ENCODE data around the gene TNIK. TPM values are rescaled to one million over a fixed set of nuclear protein-coding genes. Genes with fewer than 3 reads are reported as not detected.
"Not testable (repeated sequence)": the region's sequence is repeated elsewhere in the genome, so short reads cannot be mapped to it uniquely, and the experiment has no call there.

TNIK gene
- total RNA-seq, 1 donor from 2014 or later, result 75.4 TPM

DNA sequence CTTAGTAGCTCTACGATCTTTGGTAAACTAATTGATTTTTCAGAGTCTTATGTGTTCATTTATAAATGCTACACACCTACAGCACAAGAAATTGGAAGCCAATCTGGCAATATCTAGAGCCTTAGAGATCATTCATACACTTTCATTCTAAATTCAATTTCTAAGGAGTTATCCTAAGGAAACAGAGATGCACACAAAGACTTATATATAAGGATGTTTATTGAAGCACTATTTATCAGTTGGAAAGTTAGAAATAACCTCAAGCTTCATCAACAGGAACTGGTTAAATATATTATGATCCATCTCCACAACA is 12.7 kb downstream of the TNIK start:
- FAIRE-seq, result not testable (repeated sequence)

DNA sequence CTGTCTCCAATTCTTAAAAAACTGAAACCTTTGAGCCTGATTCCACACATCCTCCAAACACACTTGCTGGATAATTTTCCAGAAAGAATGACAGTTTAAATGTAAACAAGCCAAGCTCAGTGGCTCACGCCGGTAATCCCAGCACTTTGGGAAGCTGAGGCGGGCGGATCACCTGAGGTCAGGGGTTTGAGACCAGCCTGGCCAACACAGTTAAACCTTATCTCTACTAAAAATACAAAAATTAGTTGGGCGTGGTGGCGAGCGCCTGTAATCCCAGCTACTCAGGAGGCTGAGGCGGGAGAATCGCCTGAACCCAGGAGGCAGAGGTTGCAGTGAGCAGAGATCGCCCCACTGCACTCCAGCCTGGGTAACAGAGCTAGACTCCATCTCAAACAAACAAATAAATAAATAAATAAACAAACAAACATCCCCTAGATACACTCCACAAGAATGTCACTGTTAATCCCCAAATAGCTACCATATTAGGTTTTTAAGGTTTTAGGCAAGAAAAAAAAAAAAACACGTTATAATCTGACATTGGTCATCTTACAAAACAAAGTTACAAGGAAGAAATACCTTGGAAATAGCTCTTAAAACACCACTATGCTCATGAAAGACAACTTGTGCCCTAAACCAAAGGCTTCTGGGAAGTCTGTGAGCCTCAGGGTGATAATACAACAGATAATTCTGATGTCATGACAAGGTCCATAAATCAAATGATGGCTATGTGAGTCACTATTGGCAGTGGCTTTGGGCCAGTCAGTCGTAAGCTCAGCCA is 13.2 kb downstream of the TNIK start:
- DNase-seq (ENCODE audit: low spot score in 2 of 2), result no peak
- no peak for FAIRE-seq

More for the DNA sequence above, 12.7 kb downstream of the TNIK start:
- DNase-seq (ENCODE audit: low spot score in 2 of 2), result not testable (repeated sequence)

DNA sequence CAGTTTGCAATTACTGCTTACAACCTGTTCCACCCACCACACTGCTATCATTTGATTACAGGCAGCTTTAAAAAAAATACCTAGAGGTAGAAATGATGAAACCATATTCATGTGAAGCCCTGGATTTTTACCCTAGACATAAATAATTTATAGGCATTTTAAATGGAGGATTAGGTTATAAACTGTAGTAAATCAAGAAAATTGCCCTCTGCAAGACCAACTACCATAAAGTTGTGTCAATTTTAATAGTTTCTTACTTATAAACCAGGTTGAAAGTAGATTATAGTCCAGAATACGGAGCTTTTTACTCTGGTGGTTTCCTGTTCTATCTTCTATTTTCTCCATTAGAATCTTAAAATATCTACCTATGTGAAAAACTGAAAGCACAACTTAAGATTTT is 13.9 kb downstream of the TNIK start:
- FAIRE-seq (no peak), DNase-seq (ENCODE audit: low spot score in 2 of 2) (no peak)

DNA sequence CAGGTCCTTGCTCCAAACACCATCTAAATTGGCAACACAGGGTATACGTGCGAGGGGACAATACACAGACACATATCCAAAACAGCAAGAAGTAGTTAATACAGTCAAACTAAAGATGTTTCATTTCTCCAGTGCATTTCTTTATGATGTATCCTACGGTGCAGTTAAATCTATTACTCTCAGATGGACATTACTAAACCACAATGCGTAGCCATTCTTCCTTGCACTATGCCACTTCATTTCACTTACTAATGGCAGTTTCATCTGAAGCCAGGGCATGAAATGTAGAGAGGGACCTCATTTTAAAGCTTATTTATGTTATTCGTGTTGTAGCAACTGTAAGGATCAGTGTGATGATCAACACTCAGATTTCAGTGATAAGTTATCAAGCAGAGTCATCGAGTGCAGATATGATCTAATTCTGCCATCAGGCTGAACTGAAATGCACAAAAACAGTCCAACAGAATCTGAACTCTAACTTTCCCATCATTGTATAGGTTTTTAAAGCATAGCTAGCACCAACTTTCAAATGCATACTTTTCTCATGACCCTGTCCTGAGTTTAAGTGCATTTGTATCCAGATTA is 14.5 kb downstream of the TNIK start:
- no peak for FAIRE-seq
- DNase-seq (ENCODE audit: low spot score in 2 of 2), result no peak

DNA sequence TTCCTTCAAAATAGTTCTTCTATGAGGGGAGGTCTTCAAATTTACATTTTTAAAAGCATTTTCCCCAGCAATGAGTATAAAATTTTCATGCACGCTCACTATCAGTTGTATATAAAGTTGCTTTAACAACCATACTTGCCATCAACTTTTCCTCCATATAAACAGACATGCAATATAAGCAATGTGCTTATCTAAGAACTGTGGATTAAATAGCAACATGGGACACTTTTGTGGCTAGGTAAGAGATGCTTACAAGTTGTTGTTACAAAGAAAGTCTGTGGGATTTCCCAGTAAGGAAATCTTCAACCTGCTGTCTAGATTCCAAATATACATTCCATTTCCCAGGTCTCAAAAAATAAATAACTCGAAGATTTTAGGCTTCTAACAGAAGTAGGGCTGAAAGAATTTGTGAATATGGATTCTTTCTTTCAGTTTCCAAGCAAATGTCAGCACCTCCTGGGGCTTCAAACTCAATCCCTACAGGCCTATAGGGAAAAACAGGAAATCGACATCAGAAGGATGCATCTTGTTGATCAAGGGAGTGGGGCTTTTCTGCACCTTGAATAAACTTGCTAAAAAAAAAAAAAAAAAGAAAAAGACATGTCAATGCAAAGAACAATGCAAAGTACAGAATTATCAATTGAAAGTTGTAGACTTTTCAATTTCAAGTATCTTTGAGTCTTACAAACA is 16.1 kb downstream of the TNIK start:
- FAIRE-seq (no peak), DNase-seq (ENCODE audit: low spot score in 2 of 2) (no peak)

DNA sequence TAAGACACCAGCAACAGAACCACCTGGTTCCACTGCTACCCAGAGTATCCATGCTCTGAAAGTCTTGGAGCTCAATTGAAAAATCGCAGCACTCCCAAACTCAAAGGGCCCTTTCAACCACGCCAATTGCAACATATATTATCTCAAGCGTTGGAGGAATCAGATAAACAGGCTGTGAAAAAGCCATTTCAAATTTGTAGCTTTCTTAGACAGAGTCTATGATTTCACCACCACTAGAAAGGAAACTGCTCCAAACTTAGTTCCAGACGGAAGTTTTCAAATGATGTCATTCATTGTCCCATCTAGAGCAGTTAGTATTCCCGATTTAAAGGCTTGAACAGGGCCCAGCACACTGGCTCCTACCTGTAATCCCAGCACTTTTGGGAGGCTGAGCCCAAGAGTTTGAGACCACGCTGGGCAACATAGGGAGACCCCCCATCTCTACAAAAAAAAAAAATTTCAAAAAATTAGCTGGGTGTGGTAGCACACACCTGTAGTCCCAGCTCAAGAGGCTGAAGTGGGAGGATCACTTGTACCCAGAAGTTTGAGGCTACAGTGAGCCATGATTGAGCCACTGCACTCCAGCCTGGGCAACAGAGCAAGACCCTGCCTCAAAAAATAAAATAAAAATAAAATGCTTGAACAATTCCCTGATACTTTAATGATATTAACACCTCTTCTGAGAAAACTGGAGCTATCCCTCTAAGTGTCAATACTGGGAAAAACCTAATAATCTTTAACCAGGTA is 16.8 kb downstream of the TNIK start:
- FAIRE-seq (no peak), DNase-seq (ENCODE audit: low spot score in 2 of 2) (no peak)

DNA sequence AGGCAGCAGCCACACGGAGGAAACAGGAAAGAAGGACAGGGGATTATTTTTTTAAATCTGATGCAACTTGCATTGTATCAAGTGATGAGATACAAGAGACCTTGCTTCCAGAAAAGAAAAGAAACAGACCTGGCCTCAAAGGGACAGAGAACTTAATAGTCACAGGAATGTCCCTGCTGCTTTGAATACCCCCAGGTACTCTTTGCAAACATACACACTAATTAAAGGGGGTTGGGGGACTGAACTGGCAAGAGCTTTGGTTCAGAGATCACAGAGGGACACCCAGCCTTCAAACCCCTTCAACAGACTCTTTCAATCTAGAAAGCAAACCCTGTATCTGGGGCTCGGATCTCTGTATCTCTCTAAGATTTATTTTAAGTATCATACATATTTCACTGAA is 18.0 kb downstream of the TNIK start:
- no peak for FAIRE-seq
- DNase-seq (ENCODE audit: low spot score in 2 of 2), result no peak

DNA sequence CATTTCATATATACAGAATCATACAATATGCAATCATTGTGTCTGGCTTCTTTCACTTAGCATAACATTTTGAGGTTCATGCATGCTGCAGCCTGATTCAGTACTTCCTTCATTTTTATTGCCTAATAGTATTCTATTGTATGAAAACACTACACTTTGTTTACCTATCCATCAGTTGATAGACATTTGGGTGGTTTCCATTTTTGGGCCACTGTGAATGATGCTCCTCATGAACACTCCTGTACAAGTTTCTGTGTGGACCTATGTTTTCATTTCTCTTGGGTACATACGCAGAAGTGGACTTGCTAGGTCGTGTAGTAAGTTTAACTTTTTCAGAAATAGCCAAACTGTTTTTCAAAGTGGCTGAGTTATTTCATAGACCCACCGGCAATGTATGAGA is 18.8 kb downstream of the TNIK start:
- FAIRE-seq, result no peak
- DNase-seq (ENCODE audit: low spot score in 2 of 2), result no peak

DNA sequence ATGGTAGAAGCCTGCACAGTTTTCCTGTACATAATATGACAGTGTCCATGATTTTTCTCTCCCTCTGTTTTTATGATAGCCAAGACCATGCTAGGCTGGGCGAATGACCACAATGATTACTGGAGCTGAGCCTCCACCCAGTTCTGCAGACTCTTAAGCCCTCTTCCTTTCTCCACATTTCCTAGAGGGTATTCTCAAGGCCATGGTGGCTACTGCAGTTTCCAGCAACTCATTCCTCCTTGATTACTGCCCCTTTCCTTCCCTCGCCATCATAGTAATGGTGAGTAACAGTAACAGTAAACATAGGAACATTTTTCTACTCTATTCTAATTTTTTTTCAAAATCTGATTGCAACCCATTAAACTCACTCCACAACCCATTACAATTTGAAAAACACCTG is 20.2 kb downstream of the TNIK start:
- FAIRE-seq, result no peak

DNA sequence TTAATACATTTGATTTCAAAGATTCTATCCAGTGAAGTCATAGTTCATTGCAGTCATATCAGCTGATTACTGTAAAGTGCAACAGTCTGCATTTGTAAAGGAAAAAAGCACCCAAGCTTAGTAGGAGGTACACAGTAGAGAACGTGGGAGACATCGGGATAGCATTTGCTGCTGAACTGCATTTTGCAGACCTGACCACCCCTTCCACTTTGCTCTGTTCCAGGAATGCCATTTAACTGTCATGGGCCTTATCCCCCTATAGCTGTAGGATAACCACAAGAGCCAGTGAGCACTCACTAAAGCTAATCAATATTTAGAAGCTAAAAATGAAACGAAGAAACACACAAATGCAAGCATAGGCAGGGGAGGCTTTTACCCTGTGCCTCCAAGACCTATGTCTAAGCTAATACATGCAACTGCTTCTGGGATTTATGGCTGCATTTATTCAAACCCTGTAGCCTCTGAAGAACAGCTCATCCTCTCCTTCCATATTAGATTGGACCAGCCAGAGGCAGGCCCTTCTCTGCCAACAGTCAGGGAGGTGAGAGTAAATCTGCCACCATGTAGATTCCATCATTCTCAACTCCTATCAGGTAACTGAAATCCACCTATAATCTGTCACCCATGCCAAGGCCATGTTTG is 23.0 kb downstream of the TNIK start:
- no peak for DNase-seq (ENCODE audit: low spot score in 2 of 2)
- no peak for FAIRE-seq

More for the DNA sequence above, 20.2 kb downstream of the TNIK start:
- no peak for DNase-seq (ENCODE audit: low spot score in 2 of 2)

DNA sequence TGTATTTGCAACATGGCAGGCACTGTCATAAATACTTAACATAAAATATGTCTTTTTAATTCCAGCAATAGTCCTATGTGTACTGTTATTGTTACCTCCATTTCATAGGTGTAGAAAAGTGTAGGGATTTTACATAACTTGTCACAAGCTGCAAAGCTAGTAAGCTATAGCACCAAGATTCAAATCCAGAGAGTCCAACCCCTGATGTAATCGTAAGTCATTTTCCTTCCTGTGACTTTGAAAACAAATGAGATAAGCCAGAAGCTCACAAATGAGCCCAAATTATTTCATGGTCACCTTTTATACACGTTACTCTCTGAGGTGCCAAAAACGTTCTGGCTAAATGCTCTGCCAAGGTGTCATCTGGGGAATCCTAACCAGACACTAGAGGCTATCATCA is 23.8 kb downstream of the TNIK start:
- FAIRE-seq (no peak), DNase-seq (ENCODE audit: low spot score in 2 of 2) (no peak)

DNA sequence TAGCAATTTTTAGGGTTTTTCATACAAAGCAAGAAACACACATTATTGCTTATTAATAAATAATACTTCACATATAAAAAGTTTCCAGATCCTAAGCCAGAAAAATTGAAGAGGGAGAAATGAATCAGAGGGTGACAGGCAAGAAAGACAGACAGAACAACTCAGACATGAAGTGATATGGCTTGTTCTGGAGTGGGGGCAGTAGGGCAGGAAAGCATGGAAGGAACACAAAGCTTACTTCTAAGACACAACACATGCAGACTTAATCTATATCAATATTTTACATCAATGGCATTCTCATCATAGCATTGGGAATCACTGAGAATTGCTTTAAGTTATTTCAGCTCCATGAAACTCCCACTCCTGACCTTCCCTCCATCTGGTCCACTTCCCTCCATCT is 24.4 kb downstream of the TNIK start:
- FAIRE-seq (no peak), DNase-seq (ENCODE audit: low spot score in 2 of 2) (no peak)

DNA sequence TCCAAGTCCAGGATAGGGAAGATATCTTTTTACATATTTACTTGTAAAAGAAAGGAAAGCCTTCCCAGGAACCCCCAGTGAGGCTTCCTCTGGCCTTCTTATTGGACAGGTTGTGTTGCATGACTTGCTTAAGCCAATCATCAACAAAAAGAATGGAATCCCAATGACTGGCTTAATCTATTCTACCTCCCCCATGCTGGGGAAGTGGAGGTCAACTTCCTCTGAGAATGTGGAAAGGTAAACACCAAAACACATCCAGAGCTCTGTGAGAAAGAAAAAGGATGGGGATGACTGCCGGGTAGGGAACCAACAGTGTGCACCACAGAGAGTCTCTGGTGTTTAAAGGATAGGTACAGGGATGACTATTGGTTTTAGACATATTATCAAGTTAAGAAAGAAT is 25.1 kb downstream of the TNIK start:
- FAIRE-seq (no peak), DNase-seq (ENCODE audit: low spot score in 2 of 2) (no peak)

DNA sequence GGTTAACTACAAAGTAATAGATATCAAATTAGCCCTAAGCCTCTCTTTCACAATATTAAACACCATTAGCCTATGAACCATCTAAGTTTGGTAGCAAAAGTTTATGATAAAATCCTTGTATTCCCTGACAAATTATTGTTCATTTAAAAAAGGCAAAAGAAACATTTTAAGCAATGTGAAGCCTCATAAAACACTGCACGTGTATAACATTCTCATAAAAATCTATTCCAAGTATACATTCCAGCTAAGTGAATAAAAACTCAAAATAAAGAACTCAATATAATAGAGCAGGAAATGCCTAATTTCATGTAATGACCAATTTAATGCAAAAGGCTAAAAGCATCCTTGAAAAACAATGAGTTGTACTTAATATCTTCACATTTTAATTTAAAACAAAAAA is 27.7 kb downstream of the TNIK start:
- no peak for FAIRE-seq
- no peak for DNase-seq (ENCODE audit: low spot score in 2 of 2)

DNA sequence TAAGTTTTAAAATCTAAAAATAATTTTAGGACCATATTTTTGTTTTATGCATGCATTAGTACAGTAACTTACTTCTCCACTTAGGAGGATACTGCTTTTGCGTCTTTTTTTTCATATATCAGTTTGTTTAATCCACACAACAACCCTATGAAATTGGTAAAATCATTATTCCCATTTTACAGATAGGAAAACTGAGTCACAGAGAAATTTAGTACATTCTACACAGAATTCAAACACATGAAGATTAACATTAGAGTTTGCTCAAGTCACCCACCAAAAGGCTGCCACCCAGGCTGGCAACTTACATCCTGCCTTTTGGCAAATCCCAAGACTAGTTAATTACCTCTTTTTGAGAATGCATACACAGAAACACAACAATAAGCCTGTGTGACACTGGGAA is 28.7 kb downstream of the TNIK start:
- no peak for DNase-seq (ENCODE audit: low spot score in 2 of 2)
- FAIRE-seq, result no peak

DNA sequence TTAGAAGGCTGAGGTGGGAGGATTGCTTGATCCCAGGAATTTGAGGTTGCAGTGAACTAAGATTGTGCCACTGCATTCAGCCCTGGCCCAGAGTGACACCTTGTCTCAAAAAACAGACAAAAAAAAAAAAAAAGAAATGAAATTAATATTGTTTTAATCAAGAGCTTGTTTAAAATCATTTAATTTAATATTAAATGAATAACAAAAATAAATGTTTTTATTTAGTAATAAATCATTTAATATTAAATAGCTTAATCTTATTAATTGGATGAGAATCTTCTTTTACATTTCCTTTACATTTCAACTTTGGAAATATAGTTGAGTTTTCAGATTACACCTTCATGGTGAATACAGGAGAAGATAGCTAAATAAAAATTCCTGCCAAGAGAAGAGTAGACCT is 29.7 kb downstream of the TNIK start:
- DNase-seq (ENCODE audit: low spot score in 2 of 2) (no peak), FAIRE-seq (peak; percentile 94)

DNA sequence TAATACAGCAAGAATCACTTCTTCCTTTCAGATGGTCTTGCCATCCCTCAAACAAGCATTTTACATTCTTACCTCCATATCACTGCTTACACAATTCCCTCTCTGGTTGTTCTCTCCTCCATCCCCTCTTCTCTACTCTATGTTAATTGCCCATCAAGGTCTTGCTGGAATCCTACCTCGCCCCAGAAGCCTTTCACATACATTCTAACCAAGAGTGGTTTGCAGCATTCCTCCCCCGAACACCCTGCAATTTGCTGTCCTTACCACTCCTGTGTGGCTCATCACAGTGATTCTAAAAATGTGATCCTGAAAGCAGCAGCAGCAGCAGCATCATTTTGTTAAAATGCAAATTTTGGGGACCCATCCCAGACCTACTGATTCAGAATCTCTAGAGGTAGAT is 30.6 kb downstream of the TNIK start:
- DNase-seq (ENCODE audit: low spot score in 2 of 2) (no peak), FAIRE-seq (no peak)

DNA sequence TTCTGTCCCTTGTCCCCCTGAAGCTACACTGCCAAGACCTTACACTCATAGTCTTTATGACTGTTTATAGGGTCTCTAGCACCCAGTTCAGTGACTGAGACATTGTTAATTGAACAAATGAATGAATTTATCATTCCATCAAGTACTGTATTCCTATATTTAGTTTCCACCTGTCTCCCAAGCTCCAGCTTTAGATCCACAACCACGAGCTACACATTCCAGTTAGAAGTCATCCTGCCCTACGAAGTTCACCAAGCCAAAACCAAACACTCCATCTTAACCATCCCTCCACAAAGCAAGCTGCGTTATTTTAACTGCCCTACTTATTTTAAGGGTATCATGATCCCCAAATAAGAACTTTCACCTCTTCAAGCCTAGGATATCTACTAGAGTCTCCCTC is 31.3 kb downstream of the TNIK start:
- no peak for DNase-seq (ENCODE audit: low spot score in 2 of 2)
- FAIRE-seq, result no peak

DNA sequence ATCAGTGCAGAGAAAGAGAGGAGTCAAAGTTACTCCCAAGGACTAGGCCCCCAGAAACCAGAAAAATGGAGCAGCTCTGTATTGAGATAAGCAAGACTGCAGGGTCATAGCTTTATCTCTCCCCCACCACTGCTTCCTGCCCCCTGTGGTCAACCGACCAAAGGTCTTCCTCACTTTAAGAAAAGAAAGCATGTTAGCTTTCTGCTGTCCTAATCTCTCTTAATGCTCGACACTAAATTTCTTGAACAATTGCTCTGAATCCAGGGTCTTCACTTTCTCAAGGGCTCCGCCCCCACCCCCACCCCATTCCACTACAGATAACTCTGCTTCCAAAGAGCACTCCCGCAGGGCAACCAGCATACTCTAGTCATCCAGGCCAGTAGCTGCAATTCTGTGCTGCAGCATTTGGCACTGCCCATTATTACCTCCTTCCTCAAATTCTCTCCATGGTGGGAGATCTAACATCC is 31.9 kb downstream of the TNIK start:
- DNase-seq (ENCODE audit: low spot score in 2 of 2), result no peak
- no peak for FAIRE-seq

DNA sequence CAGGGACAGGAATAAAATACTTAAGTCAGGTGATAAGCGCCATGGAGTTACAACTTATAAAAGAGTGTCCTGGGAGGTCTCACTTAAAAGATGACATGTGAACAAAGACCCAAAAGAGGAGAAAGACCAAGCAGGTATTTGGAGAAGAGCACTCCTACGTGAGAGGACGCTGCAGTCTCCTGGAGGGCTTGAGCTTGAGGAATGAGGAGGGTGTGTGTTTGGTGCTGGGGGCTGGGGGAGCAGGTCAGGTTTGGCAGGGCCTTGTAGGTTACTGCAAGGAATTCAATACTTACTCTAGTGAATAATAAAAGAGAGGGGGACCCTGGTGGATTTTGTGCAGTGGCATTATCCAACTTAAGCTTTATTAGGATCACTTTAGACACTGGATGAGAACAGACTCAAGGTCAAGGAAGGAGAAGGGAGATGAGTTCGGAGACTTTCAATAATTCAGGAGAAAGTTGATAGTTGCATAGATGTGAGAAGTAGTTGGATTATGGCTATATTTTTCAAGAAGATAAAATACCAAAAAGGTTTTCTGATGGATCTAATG is 32.4 kb downstream of the TNIK start:
- DNase-seq (ENCODE audit: low spot score in 2 of 2) (no peak), FAIRE-seq (no peak)

Measured in frontal cortex (tissue), 4 donors.